Stomach (tissue), 9 donors: ENCODE data around the gene SMIM24. TPM values are rescaled to one million over a fixed set of nuclear protein-coding genes. Genes with fewer than 3 reads are reported as not detected.
"Not testable (repeated sequence)": the region's sequence is repeated elsewhere in the genome, so short reads cannot be mapped to it uniquely, and the experiment has no call there.

Experiments
- DNase-seq, 2 donors: peaks; one replicate each; pipeline versions ENCODE4 v3.0.0 to v3.0.0-alpha.2; 2013 to 2019
- H3K27ac ChIP-seq, 5 donors: fragments of 200-600 bp in 4 of 5; sonication (generic) in 4 of 5; one replicate each; pipeline ENCODE4 v1.5.1; 2013 to 2019; ENCODE audit warnings: mild to moderate bottlenecking in 1 of 5, moderate library complexity in 1 of 5
- H3K27me3 ChIP-seq, 3 donors: fragments of 200-600 bp; sonication (generic); one replicate each; pipeline ENCODE4 v1.5.1; 2017 to 2019; ENCODE audit warnings: mixed run types in 1 of 3
- H3K36me3 ChIP-seq, 4 donors: fragments of 200-600 bp; sonication (generic); 1 replicate in 3 of 4; 2 replicates in 1 of 4; pipeline ENCODE4 v1.5.1; 2016 to 2019
- H3K4me1 ChIP-seq, 4 donors: fragments of 200-600 bp; sonication (generic); one replicate each; pipeline ENCODE4 v1.5.1; 2016 to 2019
- H3K4me3 ChIP-seq, 4 donors: fragments of 200-600 bp; sonication (generic) in 3 of 4; one replicate each; pipeline ENCODE4 v1.5.1; 2016 to 2019; ENCODE audit warnings: mild to moderate bottlenecking in 1 of 4
- H3K9me3 ChIP-seq, 4 donors: fragments of 200-600 bp; sonication (generic); one replicate each; pipeline ENCODE4 v1.5.1; 2016 to 2019
- EP300 ChIP-seq: sonication (generic); formaldehyde crosslinking; IDR thresholded peaks from one replicate; pipeline ENCODE4 v1.6.1; 2017; ENCODE audit warnings: antibody characterized with exemption
- POLR2A ChIP-seq, 4 donors: fragments of 450-650 bp; IDR thresholded peaks; one replicate each; pipeline ENCODE4 v1.6.1; 2016; ENCODE audit warnings: antibody characterized with exemption in 4 of 4, control low read depth in 2 of 4, mild to moderate bottlenecking in 1 of 4, moderate library complexity in 1 of 4
- POLR2AphosphoS5 ChIP-seq, 3 donors: sonication (generic); formaldehyde crosslinking; IDR thresholded peaks; one replicate each; pipeline ENCODE4 v1.6.1; 2016; ENCODE audit warnings: antibody characterized with exemption in 3 of 3
- WGBS, 5 donors: extraction: QIAGEN DNeasy Blood & Tissue Kit in 3 of 5; methylation state at CpG; one replicate each; pipeline versions ENCODE4 v1.1.5 to v1.1.7; 2013 to 2018; 5-methylcytosine and 5-hydroxymethylcytosine counted together
- intact Hi-C: fragments of 100-400 bp; cut with DNase I; formaldehyde crosslinking; loops from one replicate; pipeline ENCODE4 v1.15.1; 2023; ENCODE audit warnings: low total_unique reads
- polyA plus RNA-seq, 3 donors: library from polyadenylated mRNA; stranded (reverse); fragments of 200-250 nt; gene quantifications; one replicate each; pipeline ENCODE4 v1.2.3, GENCODE V29; 2013
- total RNA-seq, 5 donors: library from RNA; depleted of rRNA; stranded (reverse); fragments of >200 nt; gene quantifications; one replicate each; pipeline versions ENCODE4 v1.1.0 to v1.2.3, GENCODE V29; 2014 to 2016
- TF ChIP-seq, protein P1 (sequence below), 7 experiments: fragments of 450-650 bp in 4 of 7; fragments of 200-600 bp in 3 of 7; sonication (generic) in 3 of 7; IDR thresholded peaks; one replicate each; pipeline ENCODE4 v1.5.1; 2016 to 2019; ENCODE audit warnings: antibody characterized with exemption in 7 of 7, control low read depth in 2 of 7, mild to moderate bottlenecking in 1 of 7
- donor health status: healthy with polysubstance abuse.
- donor health status: Bipolar disorder and iron deficiency.
- donor health status: healthy.

SMIM24 gene
- total and polyA plus RNA-seq, 8 donors, result 1.4 to 178 (median 68.7) TPM; not detected in 1

- 82 to 88% (median 85%) methylated on average over 11 to 15 of the region's 15 CpGs for WGBS, 5 donors
- intact Hi-C loops, result no loop called here
- no peaks in the 10 kb centered on the region for H3K27me3 ChIP-seq
- no peak overlapping the region for H3K4me3 ChIP-seq
- no peaks in the 10 kb centered on the region for H3K9me3 ChIP-seq
- TF ChIP-seq EP300 (no peak), POLR2A (IDR thresholded peaks at IDR 0.05) (no peak), POLR2AphosphoS5 (IDR thresholded peaks at IDR 0.05) (no peak)
- TF ChIP-seq, protein P1, sequence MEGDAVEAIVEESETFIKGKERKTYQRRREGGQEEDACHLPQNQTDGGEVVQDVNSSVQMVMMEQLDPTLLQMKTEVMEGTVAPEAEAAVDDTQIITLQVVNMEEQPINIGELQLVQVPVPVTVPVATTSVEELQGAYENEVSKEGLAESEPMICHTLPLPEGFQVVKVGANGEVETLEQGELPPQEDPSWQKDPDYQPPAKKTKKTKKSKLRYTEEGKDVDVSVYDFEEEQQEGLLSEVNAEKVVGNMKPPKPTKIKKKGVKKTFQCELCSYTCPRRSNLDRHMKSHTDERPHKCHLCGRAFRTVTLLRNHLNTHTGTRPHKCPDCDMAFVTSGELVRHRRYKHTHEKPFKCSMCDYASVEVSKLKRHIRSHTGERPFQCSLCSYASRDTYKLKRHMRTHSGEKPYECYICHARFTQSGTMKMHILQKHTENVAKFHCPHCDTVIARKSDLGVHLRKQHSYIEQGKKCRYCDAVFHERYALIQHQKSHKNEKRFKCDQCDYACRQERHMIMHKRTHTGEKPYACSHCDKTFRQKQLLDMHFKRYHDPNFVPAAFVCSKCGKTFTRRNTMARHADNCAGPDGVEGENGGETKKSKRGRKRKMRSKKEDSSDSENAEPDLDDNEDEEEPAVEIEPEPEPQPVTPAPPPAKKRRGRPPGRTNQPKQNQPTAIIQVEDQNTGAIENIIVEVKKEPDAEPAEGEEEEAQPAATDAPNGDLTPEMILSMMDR (IDR thresholded peaks at IDR 0.05), result no peak
- peaks cover 8 to 45% (median 30%) of the 10 kb centered on the region in 4 donors for H3K36me3 ChIP-seq
- H3K4me1 ChIP-seq, result peaks cover 22 to 83% (median 72%) of the 10 kb centered on the region in 4 donors
- DNase-seq, result no peak
- peak overlapping the region in 1 of 5 donors; percentile 17 for H3K27ac ChIP-seq
Observed at GRCh38 chr19:3509566-3509989, 29.3 kb upstream of the SMIM24 start.

DNA sequence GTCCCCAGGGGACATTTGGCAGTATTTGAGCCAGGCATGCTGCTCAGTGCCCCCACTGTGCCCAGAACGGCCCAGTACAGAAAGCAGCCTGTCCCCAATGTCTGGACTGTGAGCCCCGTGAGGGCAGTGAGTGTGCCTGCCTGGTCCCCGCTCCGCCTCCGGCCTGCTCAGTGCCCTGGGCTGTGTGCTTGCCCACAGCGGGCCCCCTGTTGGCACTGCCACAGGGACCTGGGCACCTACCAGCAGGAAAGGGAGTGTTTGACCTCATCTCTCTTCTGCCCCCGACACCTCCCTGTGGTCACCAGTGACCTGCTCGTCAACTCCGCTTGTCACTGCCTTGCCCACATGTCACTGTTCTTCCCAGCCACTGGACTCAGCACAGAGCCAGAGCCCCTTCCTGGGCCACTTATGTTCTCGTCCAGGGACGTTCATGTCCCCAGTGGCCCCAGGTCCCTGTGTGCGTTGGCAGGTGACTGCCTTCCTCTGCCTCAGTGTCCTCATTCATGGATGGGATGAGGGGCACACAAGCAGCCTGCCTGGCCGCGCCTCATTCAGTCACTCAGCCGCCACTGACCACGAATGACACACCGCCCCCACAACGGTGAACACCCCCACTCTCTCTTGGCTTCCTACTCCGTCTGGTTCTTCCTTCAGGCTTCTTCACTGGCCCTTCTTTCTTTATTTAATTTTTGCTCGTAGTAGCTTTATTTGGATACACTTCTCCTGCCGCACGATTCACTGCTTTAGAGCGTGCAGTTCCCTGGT, 28.6 kb upstream of the SMIM24 start:
- no peak for TF ChIP-seq EP300
- TF ChIP-seq POLR2A (IDR thresholded peaks at IDR 0.05), result no peak
- TF ChIP-seq POLR2AphosphoS5 (IDR thresholded peaks at IDR 0.05), result no peak
- TF ChIP-seq, protein P1 (IDR thresholded peaks at IDR 0.05), result no peak
- WGBS, 5 donors, result 84 to 88% (median 86%) methylated on average over 20 to 23 of the region's 23 CpGs
- intact Hi-C loops, result no loop called here
- no peak overlapping the region for H3K4me3 ChIP-seq
- peak overlapping the region in 1 of 5 donors; percentile 17 for H3K27ac ChIP-seq
- H3K9me3 ChIP-seq, result no peaks in the 10 kb centered on the region
- peaks cover 8 to 42% (median 30%) of the 10 kb centered on the region in 4 donors for H3K36me3 ChIP-seq
- no peak for DNase-seq
- no peaks in the 10 kb centered on the region for H3K27me3 ChIP-seq
- peaks cover 22 to 77% (median 72%) of the 10 kb centered on the region in 4 donors for H3K4me1 ChIP-seq

DNA sequence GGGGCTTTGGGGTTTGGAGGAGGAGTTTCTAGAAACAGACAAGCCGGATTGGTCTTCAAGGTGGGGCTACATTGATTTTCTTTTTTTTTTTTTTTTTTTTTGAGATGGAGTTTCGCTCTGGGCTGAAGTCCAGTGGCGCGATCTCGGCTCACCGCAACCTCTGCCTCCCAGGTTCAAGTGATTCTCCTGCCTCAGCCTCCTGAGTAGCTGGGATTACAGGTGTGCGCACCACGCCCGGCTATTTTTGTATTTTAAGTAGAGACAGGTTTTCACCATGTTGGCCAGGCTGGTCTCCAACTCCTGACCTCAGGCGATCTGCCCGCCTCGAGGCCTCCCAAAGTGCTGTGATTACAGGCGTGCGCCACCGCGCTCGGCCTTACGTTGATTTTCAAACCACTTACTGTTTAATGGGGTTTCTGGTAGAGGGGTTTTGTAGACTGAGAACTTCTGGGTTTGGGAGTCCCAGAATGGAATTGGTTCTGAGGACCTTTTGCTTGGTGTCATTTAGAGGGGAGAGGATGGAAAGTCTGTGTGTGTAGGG, 27.9 kb upstream of the SMIM24 start:
- H3K9me3 ChIP-seq, H3K27me3 ChIP-seq, intact Hi-C loops, DNase-seq: not testable (repeated sequence)
- Histone ChIP-seq H3K27ac (peak overlapping the region in 1 of 5 donors; percentile 94), H3K4me3 (peak overlapping the region in 2 of 4 donors; percentile 88 to 98), H3K36me3 (peaks cover 8 to 37% (median 28%) of the 10 kb centered on the region in 4 donors), H3K4me1 (peaks cover 22 to 71% (median 66%) of the 10 kb centered on the region in 4 donors)
- WGBS, 5 donors, result 78 to 90% (median 83%) methylated on average over 18 of the region's 18 CpGs

DNA sequence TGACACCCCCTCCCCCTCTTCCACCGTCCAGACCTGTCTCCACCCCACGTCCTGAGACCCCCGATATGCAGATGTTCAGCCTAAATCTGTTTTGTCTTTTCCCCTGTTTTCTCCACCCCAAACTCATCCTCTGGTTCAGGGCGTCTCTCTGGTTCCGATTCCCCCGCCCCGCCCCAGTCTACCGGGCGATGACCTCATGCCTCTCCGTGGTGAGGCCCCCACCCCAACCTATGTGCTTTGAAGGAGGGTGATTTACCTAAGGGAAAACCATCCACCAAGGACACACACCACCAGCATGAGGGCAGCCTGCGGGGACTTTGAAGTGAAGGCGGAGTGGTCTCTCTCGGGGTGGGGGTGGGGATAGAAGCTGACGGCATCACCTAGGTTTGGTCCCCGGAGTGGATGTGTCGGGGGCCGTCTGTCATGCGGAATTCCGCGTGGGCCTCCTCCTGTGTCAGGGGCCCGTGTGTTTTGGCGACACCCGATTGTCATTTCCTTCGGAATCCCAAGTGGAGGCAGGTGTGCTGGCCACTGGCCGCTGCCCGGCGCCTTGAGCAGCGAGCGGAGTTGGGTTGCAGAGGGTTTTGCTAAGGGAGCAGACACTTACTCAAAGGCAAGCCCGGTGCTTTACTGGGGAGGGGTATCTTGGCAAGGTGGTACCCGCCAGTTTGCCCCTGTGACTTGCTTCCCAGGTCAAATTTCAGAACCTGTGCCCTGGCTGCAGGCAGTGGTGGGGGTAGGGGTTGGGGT, 27.2 kb upstream of the SMIM24 start:
- H3K36me3 ChIP-seq, result peaks cover 8 to 37% (median 28%) of the 10 kb centered on the region in 4 donors
- H3K4me3 ChIP-seq, result peak overlapping the region; percentile 88 to 100 (median 98)
- intact Hi-C loops, result no loop called here
- no peaks in the 10 kb centered on the region for H3K9me3 ChIP-seq
- peak overlapping the region; percentile 25 to 95 (median 92) for H3K27ac ChIP-seq
- WGBS, 5 donors, result 10 to 21% (median 18%) methylated on average over 12 to 31 of the region's 31 CpGs
- no peaks in the 10 kb centered on the region for H3K27me3 ChIP-seq
- no peak for TF ChIP-seq EP300
- TF ChIP-seq POLR2A (IDR thresholded peaks at IDR 0.05), result no peak
- TF ChIP-seq, protein P1 (IDR thresholded peaks at IDR 0.05), result no peak
- TF ChIP-seq POLR2AphosphoS5 (IDR thresholded peaks at IDR 0.05), result no peak
- H3K4me1 ChIP-seq, result peaks cover 22 to 65% (median 61%) of the 10 kb centered on the region in 4 donors
- DNase-seq, result peak; percentile 35 to 82
